COLO668 (cell line): ENCODE results near the gene NBPF1.
"Not testable (repeated sequence)": the region's sequence is repeated elsewhere in the genome, so short reads cannot be mapped to it uniquely, and the experiment has no call there.

ENCODE experiments used
- DNase-seq: peaks from one replicate; lab custom pipeline; 2025; ENCODE audit not compliant: unreplicated experiment; lab: John Stamatoyannopoulos, UW

NBPF1 gene

DNA sequence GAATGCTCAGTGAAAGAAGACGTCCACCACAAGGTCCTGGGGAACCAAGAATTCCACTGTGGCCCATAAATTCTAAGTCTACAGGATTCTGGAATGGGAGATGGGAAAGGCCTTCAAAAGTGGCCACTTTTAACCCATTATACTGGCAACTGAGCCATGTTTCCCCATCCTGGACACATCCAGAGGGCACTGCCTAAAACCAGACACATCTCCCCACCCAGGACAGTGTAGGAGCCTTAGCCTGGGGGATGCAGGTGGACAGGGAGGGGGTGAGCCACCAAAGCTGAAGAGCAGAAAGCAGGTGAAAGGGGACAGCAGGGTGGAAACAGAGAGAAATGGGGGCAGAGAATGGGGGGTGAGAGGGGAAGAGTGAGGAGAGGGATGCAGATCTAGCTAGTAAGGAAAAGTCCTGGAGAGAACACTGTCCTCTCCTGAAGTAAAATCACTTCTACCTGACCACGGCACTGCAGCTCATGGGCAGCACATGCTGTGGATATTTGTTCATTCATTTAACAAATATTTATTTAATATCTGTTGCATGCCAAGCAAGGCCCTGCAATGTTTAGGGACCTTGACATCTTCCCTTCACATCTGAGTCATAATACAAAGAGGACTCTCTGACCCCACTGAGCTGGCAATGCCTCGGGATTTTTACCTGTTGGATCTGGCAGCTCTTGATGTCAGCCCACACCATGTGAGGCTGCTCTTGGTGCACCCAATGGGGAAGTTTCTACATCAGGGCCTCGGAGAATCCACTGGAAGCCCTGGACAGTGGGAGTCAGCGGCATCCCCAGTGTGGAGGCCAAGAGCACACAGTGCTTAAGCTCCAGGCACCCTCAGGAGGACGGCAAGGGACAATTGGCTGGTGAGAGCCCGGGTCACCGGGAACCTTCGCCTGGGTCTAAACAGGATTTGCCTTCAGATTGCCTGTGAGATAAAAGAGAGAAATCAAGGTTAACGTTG lies 5.2 kb downstream of the NBPF1 start:
- DNase-seq, result peak; percentile 54

DNA sequence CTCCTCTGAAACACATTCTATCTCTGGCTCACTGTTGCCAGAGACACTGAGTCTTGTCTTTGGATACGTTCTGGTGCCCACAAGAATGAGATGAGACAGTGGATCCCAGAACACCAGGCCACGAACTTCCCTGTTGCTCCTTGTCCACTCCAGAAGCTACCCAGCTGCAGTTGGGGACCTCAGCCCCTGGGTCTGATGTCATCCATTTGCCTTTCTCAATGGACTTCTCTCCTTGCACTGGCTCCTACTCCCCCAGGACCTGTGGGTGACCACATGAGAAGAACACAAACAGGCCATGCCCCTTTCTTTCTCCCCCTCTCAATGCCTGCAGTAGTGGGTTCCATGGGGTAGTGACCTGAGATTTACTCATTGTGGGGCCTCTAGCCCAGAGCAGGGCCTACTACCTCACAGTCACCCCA lies 5.9 kb downstream of the NBPF1 start:
- DNase-seq, result no peak

DNA sequence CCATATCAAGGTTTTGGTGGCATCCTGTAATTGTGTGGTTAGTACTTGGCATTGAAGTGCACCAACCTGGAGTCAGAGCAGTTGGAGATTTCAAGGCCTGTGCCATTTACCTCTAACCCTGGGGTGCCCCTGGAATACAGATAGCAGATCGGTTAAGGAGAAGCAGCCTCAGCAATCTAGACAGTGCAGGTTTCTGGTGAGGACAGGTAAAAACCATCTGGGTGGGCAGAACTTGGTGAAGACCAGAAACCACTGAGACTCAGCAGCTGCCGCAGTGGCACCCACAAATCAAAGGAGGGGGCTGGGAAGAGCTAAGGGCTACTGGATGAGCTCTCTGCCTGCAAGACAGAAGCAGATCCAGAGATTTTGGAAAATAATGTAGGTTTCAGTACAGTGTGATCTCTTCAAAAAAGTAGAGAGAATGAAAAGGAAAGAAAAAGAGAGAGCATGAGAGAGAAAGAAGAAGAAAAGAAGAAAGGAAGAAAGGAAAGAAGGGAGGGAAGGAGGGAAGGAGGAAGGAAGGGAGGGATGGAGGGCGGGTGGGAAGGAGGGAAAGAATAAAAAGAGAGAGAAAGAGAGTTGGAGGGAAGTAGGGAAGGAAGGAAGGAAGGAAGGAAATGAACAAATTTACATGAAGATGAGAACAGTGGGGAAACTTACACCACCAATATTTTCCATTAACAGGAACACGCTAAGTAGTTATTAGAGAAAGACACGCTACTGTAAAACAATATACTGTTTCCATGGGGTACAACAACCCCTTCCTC lies 6.5 kb downstream of the NBPF1 start:
- not testable (repeated sequence) for DNase-seq

DNA sequence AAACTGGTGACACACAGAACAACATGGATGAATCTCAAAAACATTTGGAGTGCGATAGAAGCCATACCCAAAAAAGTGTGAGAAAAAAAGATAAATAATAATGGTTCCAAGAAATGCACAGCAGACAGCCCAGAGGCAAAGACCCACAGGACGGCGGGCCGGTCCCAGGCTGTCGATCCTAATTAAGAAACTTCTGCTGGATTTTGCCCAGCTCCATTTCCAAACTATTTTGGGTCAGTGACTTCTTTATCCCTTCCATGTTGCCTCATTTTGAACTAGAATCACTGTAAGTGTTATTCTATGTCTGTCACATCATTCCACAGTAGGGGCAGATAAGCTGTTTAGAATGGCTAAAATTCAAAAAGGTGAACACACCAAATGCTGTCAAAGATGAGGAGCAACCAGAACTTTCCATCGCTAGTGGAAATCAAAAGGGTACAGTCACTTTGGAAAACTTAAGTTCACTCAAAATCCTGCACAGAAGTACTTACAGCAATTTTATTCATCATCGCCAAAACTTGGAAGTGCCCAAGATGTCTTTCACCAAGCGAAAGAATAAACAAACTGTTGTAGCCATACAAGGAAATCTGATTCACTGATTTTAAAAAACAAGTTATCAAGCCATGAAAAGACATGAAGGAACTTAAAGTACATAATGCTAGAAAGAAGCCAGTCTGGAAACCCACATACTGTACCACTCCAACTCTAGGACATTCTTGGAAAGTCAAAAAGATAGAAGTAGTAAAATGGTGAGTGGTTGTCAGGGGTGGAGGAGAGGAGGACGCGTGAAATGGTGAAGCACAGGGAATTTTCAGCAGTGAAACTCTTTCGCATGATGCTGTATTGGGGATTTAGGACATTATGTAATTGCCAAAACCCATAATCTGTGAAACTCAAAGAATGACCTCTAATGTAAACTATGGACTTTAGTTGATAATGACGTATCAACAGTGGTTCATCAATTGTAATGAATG lies 7.5 kb downstream of the NBPF1 start:
- DNase-seq, result no peak

DNA sequence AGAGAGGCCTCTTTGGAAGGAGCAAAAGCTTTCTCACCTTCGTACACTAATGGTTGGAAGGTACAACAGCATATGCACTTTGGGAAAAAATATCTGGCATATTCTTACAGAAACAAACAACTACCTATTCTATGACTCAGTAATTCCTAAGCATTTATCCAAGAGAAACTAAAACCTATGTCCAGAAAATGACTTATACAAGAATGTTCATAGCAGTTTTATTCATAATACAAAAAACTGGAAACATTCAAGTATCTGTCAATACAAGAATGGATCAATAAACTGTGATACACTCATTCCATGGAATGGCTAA lies 8.2 kb downstream of the NBPF1 start:
- no peak for DNase-seq

DNA sequence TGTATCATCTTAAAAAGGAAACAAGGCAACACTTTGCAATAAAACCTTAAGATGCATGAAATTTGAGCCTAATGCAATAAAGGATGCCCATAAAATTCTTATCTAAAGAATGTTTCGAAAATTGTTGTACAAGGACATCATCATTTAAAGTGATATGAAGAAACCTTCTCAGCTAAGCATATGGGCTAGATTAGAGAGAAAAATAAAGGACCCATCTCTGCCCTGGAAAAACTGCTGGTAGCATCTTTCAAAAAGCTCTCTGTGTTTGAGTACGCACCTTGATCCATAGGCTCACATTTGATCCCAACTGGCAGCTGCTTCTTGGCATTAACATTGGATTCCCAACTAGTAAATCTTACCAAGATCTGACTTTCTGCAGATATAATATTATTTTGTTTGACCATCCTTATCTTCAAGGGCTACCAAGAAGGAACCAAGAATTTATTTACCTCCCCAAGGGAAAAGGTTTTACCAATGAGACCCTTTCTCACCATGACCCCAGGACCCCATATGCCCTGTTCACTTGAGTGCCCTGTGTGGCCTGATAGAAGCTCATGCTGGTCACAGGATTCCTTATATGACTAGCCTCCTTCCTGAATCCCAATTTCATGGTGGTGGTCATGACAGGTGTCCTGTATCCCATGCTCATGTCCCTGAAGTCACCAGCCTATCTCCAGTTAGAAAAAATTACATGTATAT lies 8.7 kb downstream of the NBPF1 start:
- not testable (repeated sequence) for DNase-seq

DNA sequence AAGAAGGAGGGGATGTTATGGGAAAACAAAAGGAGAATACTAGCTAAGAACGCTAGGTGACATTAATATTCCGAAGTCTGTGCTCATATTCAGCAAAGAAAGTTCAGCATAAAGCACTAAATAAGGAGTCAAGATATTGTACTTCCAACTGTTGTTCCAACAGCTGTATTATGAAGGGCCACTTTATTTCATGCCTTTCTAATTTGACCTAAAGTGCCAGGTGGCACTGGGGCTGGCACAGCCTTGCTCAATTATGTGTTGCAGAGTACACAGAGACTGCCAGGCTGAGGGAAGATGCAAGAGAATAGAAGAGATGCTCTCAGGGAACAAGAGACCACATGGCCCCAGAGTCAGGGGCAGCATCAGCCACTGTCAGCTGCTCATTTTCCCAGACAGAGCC lies 9.7 kb downstream of the NBPF1 start:
- not testable (repeated sequence) for DNase-seq

DNA sequence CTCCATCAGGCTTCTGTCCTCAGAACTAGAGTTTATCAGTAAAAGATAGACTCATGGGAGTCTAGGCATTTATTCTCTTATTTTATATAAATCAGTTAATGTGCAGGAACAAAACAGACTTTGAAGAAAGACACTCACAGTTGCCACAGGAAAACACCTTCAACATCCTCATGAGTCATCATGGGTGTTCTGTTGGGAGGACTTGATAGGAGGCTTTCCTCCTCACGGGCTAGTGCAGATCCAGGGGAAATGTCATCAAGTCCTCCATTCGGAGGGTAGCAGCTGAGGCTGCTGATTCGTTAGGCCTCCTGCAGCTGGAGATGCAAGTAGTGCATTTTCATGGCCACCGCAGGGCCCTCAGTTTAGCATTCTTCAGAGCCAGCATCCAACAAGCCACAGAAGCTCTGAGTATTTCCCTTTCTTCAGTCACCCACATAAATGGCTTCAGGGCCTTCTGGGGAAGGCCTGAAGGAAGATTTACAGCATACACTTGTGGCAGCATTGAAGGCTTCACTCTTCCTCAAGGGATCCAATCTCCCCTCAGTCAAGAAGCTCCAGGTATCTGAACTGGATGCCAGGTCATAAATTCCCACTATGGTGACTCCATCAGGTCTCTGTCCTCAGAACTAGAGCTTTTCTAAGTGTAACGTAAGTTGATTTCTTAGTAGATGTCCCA lies 10.9 kb downstream of the NBPF1 start:
- not testable (repeated sequence) for DNase-seq

DNA sequence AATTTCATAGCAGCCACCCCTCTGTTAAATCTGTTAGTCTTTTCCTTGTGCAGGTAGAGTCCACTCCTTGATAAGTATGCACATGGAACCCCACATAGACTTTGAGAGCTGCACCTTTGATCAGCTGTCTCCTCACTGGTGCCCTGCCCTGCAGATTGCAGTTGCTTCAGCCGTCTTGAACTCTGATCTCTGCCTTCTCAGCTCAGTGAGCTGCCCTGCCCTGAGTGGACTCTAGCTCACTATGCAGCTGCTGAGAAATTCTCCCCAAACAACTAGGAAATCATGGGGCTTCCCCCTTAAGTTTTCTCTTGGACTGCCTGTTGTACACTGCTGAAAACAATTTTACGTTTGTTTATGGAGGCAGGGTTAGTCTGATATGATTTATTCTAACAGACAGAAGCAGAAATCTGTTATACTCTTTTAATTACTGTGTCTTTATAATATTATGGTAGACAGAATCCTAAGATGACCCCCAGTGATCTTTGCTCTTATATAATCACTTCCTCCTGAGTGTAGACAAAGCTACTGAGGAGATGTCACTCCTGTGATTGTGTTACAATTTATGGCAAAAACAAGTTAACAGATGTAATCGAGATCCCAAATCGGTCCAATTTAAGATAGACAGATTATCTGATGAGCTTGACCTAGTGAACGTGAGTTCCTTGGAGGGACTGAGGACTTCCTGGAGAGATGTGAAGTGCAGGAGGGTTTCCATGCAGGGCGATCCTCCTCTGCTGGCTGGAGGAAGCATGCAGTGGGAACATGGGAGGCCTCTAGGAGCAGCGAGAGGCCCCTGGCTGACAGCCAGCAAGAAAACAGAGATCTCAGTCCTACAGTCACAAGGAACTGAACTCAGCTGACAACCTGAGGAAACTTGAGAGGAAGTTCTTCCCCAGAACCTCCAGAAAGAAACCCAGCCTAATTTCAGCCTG lies 12.2 kb downstream of the NBPF1 start:
- not testable (repeated sequence) for DNase-seq

DNA sequence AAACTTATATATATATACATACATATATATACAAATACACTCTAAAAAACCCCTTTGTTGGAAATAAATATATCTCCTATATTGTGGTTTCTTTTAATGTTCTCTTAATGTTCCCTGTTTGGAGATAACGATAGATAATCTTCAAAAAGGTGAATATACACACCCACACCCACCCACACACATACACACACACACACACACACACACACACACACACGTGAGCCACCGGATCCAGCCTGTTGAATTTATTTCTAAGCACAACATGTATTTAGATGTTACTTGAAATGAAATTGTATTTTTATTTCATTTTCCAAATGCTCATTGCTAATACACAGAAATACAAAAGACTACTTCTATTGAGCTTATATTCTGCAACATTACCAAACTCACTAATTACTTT lies 14.0 kb downstream of the NBPF1 start:
- DNase-seq, result not testable (repeated sequence)

DNA sequence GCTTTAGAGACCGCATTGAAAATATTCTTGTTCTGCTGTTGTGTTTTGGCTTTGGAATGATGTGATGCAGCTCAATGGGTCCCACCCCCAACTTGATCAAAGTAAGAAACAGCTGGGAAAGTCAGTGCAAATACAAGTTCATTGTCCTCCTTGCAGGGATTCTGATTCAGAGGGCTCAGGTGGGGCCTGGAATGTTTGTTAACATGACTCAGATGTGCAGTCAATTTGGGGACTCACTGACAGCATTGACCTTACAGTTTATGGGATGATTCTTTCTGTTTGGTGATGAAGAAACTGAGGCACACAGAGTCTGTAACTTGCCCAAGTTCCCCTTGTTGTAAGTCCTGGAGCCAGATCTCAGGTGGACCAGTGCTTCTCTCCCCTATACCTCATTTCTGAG lies 18.1 kb downstream of the NBPF1 start:
- DNase-seq, result not testable (repeated sequence)

DNA sequence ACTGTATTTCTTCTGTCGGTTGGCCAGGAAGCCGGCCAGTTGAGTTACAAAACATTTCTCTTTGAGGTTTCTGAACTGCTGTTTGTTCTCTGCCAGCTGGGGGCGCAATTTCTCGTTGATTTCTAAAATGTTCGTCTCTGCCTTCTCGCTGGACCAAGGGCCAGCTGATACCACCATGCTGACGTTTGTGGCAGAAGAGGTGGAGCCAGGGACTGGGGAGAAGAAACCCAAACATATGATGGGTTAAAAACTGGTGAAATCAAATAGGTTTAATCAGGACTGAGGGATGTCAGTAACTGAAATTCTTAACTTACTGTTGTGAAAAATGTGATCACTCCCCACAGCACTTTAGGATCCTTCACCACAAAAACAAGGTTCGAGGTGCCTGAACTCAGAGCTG lies 21.5 kb downstream of the NBPF1 start:
- not testable (repeated sequence) for DNase-seq

DNA sequence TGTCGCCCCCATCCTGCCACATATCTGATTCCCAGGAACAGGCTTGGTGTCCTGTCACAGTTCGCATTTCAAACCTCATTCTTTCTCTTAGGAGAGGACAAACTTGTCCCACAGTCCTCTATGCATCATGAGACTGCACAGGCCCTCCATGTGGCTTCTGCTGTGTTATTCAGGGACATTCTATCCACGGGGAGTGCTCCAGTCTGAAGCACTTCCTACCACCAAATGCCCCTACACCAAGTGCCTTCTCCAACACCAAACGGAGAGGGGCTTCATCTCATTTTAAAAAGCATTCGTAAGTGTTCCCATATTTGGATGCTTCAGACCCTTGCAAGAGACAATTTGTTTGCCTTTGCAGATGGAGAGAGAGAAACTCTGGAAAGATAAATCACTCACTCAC lies 25.3 kb downstream of the NBPF1 start:
- DNase-seq, result not testable (repeated sequence)

DNA sequence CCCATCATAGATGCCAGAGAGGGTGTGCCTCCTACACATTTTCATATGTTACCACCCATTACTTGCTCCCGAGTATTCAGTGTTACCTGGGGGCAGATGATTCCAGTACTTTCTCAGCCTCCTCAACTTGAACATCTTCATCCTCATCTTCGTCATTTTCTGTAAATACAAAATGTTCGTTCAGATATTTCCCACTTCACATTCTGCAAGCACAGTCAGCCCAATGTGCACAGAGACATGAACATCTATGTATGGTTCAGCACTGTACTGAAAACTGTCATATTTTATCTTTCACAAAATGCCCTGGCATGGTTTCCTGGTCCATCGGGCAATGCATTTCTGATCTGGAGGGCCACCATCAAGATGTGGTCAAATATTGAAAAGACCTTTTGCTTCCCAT lies 25.7 kb downstream of the NBPF1 start:
- DNase-seq, result not testable (repeated sequence)

DNA sequence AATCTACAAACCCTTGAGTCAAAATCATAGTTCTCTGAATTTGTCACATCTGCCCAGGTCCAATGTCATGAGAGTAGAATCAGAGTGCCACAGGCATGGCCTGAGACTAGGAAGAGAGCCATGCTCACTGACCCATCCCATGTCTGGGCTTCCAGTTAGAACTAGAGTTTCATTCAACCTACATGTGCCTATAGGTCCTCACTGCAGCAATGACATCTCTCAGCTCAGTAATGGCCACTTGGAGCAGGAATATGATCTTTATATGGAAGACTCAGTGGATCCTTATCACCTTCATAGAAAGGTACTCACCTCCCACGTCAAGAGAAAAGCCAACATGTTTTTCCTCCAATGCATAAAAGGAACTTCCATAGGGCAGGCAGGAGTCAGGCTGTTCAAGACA lies 48.0 kb downstream of the NBPF1 start:
- DNase-seq, result not testable (repeated sequence)

DNA sequence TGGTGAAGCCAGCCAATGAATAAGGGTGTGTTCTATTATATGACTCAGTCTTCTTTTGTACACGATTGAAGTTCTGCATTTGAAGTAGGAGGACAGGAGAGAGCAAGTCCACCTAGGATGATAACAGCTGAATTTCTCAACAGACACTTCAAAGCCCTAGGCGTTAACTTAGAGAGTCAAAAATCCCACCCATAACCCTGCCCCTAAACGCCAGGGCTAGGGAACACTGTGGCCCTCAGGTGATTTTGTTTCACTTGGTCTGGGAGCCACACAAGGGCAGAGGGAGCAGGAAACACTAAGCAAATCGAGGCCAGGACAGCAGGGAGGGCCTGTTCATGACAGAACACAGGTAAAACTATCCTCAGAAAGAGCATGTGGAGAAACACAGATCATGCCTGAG lies 52.3 kb downstream of the NBPF1 start:
- not testable (repeated sequence) for DNase-seq

DNA sequence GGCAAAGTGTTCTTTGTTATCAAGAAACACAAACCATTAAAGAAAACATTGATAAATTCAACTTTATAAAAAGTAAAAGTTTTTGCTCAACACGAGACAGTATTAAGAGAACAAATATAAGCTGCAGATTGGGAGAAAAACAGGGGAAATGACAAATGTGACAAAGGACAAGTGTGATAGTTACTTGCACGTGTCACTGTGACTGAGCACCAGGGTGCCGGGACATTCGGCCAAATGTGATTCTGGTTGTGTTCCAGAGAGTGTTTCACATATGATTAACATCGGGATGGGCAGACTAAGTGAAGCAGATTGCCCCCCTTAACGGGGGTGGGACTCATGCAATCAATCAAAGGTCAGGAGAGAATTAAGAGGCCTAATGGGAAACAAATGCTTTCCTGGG lies 52.9 kb downstream of the NBPF1 start:
- DNase-seq, result not testable (repeated sequence)

DNA sequence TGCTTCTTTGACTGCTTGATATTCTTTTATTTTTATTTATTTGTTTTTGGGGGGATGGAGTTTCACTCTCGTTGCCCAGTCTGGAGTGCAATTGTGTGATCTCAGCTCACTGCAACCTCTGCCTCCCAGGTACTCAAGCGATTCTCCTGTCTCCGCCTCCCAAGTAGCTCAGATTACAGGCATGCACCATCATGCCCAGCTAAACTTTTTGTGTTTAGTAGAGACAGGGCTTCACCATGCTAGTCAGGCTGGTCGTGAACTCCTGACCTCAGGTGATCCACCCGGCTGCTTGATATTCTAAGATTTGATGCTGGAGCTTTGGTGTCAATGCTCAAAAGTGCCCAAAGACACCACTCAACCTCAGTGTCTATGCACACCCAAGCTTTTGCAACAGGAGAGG lies 53.7 kb downstream of the NBPF1 start:
- DNase-seq, result not testable (repeated sequence)

DNA sequence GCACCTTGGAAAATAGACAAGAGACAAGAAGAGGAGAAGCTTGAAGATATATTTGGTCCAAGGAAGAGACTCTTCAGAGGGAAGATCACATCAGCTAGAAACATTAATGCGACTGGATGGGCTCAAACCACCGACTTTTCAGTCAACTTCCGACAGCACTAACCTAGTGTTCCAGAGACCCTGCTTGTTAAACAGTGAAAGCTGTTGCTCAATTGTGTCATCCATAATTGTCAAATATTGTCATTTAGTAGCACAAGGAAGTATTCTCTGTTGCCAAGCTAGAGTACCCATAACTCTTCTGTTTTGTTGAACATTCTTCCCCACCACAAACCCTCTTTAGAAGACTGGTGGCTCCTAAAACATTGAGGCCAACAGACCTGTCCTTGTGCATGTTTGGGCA lies 56.3 kb downstream of the NBPF1 start:
- not testable (repeated sequence) for DNase-seq
